Testis (tissue), 3 donors: ENCODE results near the gene PIEZO2. TPM values are rescaled to one million over a fixed set of nuclear protein-coding genes. Genes with fewer than 3 reads are reported as not detected.
"Not testable (repeated sequence)": the region's sequence is repeated elsewhere in the genome, so short reads cannot be mapped to it uniquely, and the experiment has no call there.

Experiments
- DNase-seq: peaks from one replicate; pipeline ENCODE4 v3.0.0-alpha.2; 2019
- H3K27ac ChIP-seq, 2 donors: fragments of 200-600 bp; sonication (generic); one replicate each; pipeline ENCODE4 v1.5.1; 2019
- H3K27me3 ChIP-seq: fragments of 200-600 bp; sonication (generic); one replicate; pipeline ENCODE4 v1.5.1; 2019
- H3K36me3 ChIP-seq: fragments of 200-600 bp; sonication (generic); one replicate; pipeline ENCODE4 v1.5.1; 2017; ENCODE audit warnings: low read depth; ENCODE audit errors: missing control alignments
- H3K4me1 ChIP-seq: fragments of 200-600 bp; sonication (generic); one replicate; pipeline ENCODE4 v1.5.1; 2019
- H3K4me3 ChIP-seq, 2 donors: fragments of 200-600 bp; sonication (generic); one replicate each; pipeline ENCODE4 v1.5.1; 2017 to 2019
- H3K9me3 ChIP-seq: fragments of 200-600 bp; sonication (generic); one replicate; pipeline ENCODE4 v1.5.1; 2017
- CTCF ChIP-seq, 3 experiments: fragments of 450-650 bp in 2 of 3; fragments of 200-600 bp in 1 of 3; sonication (generic) in 1 of 3; IDR thresholded peaks; one replicate each; pipeline ENCODE4 v1.5.1; 2016 to 2019; ENCODE audit warnings: antibody characterized with exemption in 3 of 3, mild to moderate bottlenecking in 2 of 3, moderate library complexity in 1 of 3
- POLR2A ChIP-seq: fragments of 450-650 bp; IDR thresholded peaks from one replicate; pipeline ENCODE4 v1.6.1; 2017; ENCODE audit warnings: antibody characterized with exemption, mild to moderate bottlenecking, moderate library complexity
- WGBS, 2 donors: methylation state at CpG; one replicate each; pipeline ENCODE4 v1.1.5; 2018; 5-methylcytosine and 5-hydroxymethylcytosine counted together
- intact Hi-C: fragments of 100-400 bp; cut with DNase I; formaldehyde crosslinking; loops from one replicate; pipeline ENCODE4 v1.15.1; 2023; ENCODE audit warnings: low total_unique reads
- polyA plus RNA-seq: library from polyadenylated mRNA; stranded (reverse); fragments of 350-450 nt; fragmentation: Illumina TruSeq; extraction: RNeasy Lipid Tissue Mini Kit (QIAGEN cat#74804); gene quantifications from one replicate; pipeline ENCODE4 v1.2.3, GENCODE V29; 2014; ENCODE audit warnings: low read depth, low replicate concordance; ENCODE audit not compliant: insufficient read depth
- total RNA-seq, 2 donors: library from RNA; depleted of rRNA; stranded (reverse); fragments of >200 nt; gene quantifications; one replicate each; pipeline ENCODE4 v1.2.3, GENCODE V29; 2016

PIEZO2 gene
- total and polyA plus RNA-seq, 3 donors from 2014 or later = 2.3 to 3.5 (median 3.0) TPM

- no peaks in the 10 kb centered on the region for H3K36me3 ChIP-seq
- no peak overlapping the region for H3K4me3 ChIP-seq
- no peak for DNase-seq
- TF ChIP-seq CTCF (IDR thresholded peaks at IDR 0.05) = no peak
- no peak for TF ChIP-seq POLR2A
- intact Hi-C loops = no loop called here
- 57 to 66% methylated on average over 6 to 11 of the region's 23 CpGs for WGBS, 2 donors
- no peaks in the 10 kb centered on the region for H3K27me3 ChIP-seq
- no peak overlapping the region for H3K27ac ChIP-seq
- no peaks in the 10 kb centered on the region for H3K4me1 ChIP-seq
- H3K9me3 ChIP-seq = no peaks in the 10 kb centered on the region
Observed at GRCh38 chr18:10916387-10916786, 233.0 kb downstream of the PIEZO2 start.

- H3K4me3 ChIP-seq, H3K36me3 ChIP-seq, H3K9me3 ChIP-seq, H3K4me1 ChIP-seq, H3K27ac ChIP-seq, H3K27me3 ChIP-seq, intact Hi-C loops: not testable (repeated sequence)
- DNase-seq = peak; percentile 23
- WGBS, 2 donors = 79 to 80% methylated on average over 5 of the region's 5 CpGs
Observed at GRCh38 chr18:10915748-10916147, 233.6 kb downstream of the PIEZO2 start.

GRCh38 chr18:10914610-10915009 is 234.8 kb downstream of the PIEZO2 start:
- intact Hi-C loops, H3K27me3 ChIP-seq, H3K27ac ChIP-seq, H3K4me1 ChIP-seq, H3K36me3 ChIP-seq, DNase-seq, H3K4me3 ChIP-seq, H3K9me3 ChIP-seq: not testable (repeated sequence)
- 81 to 86% methylated on average over 6 to 7 of the region's 8 CpGs for WGBS, 2 donors

GRCh38 chr18:10913919-10914318 is 235.4 kb downstream of the PIEZO2 start:
- Histone ChIP-seq H3K27me3 (no peaks in the 10 kb centered on the region), H3K36me3 (no peaks in the 10 kb centered on the region), H3K4me3 (no peak overlapping the region), H3K27ac (no peak overlapping the region), H3K4me1 (no peaks in the 10 kb centered on the region), H3K9me3 (no peaks in the 10 kb centered on the region)
- no peak for TF ChIP-seq CTCF (IDR thresholded peaks at IDR 0.05)
- no peak for TF ChIP-seq POLR2A
- intact Hi-C loops = no loop called here
- 63 to 72% methylated on average over 4 of the region's 4 CpGs for WGBS, 2 donors
- no peak for DNase-seq

GRCh38 chr18:10912790-10913545 is 236.4 kb downstream of the PIEZO2 start:
- no peaks in the 10 kb centered on the region for H3K36me3 ChIP-seq
- no peaks in the 10 kb centered on the region for H3K27me3 ChIP-seq
- no peaks in the 10 kb centered on the region for H3K4me1 ChIP-seq
- no peak for DNase-seq
- 42 to 56% methylated on average over 6 of the region's 6 CpGs for WGBS, 2 donors
- intact Hi-C loops = no loop called here
- no peaks in the 10 kb centered on the region for H3K9me3 ChIP-seq
- TF ChIP-seq CTCF (IDR thresholded peaks at IDR 0.05) (no peak), POLR2A (no peak)
- H3K27ac ChIP-seq = no peak overlapping the region
- H3K4me3 ChIP-seq = no peak overlapping the region

GRCh38 chr18:10909724-10910123 is 239.6 kb downstream of the PIEZO2 start:
- no peaks in the 10 kb centered on the region for H3K36me3 ChIP-seq
- intact Hi-C loops = no loop called here
- H3K4me1 ChIP-seq = no peaks in the 10 kb centered on the region
- no peaks in the 10 kb centered on the region for H3K27me3 ChIP-seq
- no peak overlapping the region for H3K4me3 ChIP-seq
- TF ChIP-seq POLR2A = no peak
- no peak for TF ChIP-seq CTCF (IDR thresholded peaks at IDR 0.05)
- H3K9me3 ChIP-seq = no peaks in the 10 kb centered on the region
- no peak for DNase-seq
- WGBS, 2 donors = 92 to 95% methylated on average over 4 of the region's 4 CpGs
- no peak overlapping the region for H3K27ac ChIP-seq
